Left lung (tissue), 10 donors: ENCODE results near the gene KCNQ1OT1. TPM values are rescaled to one million over a fixed set of nuclear protein-coding genes. Genes with fewer than 3 reads are reported as not detected.

Experiments used
- ATAC-seq: fragments of 200-7000 bp; cut with Tn5 transposase; one replicate; pipeline ENCODE4 v1.9.1; 2020; ENCODE audit warnings: moderate library complexity
- DNase-seq, 4 donors: peaks; one replicate each; pipeline ENCODE4 v3.0.0-alpha.2; 2013 to 2020
- H3K27ac ChIP-seq, 2 donors: fragments of 200-600 bp; sonication (generic) in 1 of 2; one replicate each; pipeline versions ENCODE4 v1.5.0 to v1.8.0; 2020 to 2021
- H3K27me3 ChIP-seq, 2 donors: fragments of 200-600 bp; sonication (generic) in 1 of 2; one replicate each; pipeline versions ENCODE4 v1.5.0 to v1.8.0; 2020 to 2021
- H3K36me3 ChIP-seq, 2 donors: fragments of 200-600 bp; sonication (generic) in 1 of 2; one replicate each; pipeline versions ENCODE4 v1.5.0 to v1.8.0; 2020 to 2021
- H3K4me1 ChIP-seq, 2 donors: fragments of 200-600 bp; one replicate each; pipeline ENCODE4 v1.8.0; 2021
- H3K4me3 ChIP-seq, 2 donors: fragments of 200-600 bp; sonication (generic) in 1 of 2; one replicate each; pipeline versions ENCODE4 v1.5.0 to v1.8.0; 2020 to 2021; ENCODE audit warnings: mild to moderate bottlenecking in 1 of 2
- H3K9me3 ChIP-seq, 2 donors: fragments of 200-600 bp; sonication (generic) in 1 of 2; one replicate each; pipeline versions ENCODE4 v1.5.0 to v1.8.0; 2020 to 2021
- intact Hi-C, 2 donors: fragments of 100-400 bp; cut with DNase I; formaldehyde crosslinking; loops; one replicate each; pipeline versions ENCODE4 v1.11.2 to v1.14.2; 2022
- polyA plus RNA-seq, 6 donors: library from polyadenylated mRNA; unstranded; fragments of 120-200 nt; gene quantifications; one replicate each; pipeline ENCODE4 v1.2.1, GENCODE V29; 2013; ENCODE audit not compliant: insufficient read length in 6 of 6
- total RNA-seq, 2 donors: library from RNA; stranded (reverse); fragmentation: NEBNext Ultra II Directional; extraction: Animal tissue kit (Norgen Biotek cat#: 25700); gene quantifications; one replicate each; pipeline ENCODE4 v1.2.1, GENCODE V29; 2021
- TF ChIP-seq, protein P1 (sequence below), 2 donors: fragments of 200-600 bp; sonication (generic) in 1 of 2; IDR thresholded peaks; one replicate each; pipeline versions ENCODE4 v1.5.0 to v1.8.0; 2021; ENCODE audit warnings: antibody characterized with exemption in 2 of 2
- donor health status: DM: no; HTN: yes; CAD: no.
- donor health status: DM: no; HTN: no; CAD: no.

Gene KCNQ1OT1
- total and polyA plus RNA-seq, 8 donors, result 1.9 to 2.9 (median 2.7) TPM

- Histone ChIP-seq H3K27ac (no peak overlapping the region), H3K27me3 (no peaks in the 10 kb centered on the region), H3K4me1 (no peaks in the 10 kb centered on the region), H3K36me3 (no peaks in the 10 kb centered on the region), H3K9me3 (peaks cover 0 to 93% of the 10 kb centered on the region in 2 donors), H3K4me3 (no peak overlapping the region)
- intact Hi-C loops, result no loop called here
- TF ChIP-seq, protein P1, sequence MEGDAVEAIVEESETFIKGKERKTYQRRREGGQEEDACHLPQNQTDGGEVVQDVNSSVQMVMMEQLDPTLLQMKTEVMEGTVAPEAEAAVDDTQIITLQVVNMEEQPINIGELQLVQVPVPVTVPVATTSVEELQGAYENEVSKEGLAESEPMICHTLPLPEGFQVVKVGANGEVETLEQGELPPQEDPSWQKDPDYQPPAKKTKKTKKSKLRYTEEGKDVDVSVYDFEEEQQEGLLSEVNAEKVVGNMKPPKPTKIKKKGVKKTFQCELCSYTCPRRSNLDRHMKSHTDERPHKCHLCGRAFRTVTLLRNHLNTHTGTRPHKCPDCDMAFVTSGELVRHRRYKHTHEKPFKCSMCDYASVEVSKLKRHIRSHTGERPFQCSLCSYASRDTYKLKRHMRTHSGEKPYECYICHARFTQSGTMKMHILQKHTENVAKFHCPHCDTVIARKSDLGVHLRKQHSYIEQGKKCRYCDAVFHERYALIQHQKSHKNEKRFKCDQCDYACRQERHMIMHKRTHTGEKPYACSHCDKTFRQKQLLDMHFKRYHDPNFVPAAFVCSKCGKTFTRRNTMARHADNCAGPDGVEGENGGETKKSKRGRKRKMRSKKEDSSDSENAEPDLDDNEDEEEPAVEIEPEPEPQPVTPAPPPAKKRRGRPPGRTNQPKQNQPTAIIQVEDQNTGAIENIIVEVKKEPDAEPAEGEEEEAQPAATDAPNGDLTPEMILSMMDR (IDR thresholded peaks at IDR 0.05), result no peak
- ATAC-seq, result no peak
- no peak for DNase-seq
Observed at GRCh38 chr11:2647953-2648352, 51.8 kb downstream of the KCNQ1OT1 start.

GRCh38 chr11:2647167-2647566 is 52.6 kb downstream of the KCNQ1OT1 start:
- no peak for ATAC-seq
- TF ChIP-seq, protein P1 (IDR thresholded peaks at IDR 0.05), result no peak

DNA sequence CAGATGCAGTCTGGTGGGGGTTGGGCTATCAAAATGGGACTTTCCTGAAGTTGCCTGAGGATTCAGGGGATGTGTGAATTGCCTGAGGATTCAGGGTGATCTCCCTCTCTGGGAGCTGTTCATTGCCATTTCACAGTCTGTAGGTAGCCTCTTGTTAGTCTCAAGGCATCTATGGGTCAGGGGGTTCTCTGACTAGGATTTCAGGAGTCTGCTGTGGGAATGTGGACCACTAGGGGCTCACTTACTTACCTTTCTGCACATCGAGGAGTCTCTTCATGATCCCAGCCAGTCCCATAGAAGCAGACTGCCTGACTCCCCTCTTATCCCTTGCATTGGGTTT is 54.0 kb downstream of the KCNQ1OT1 start:
- H3K4me1 ChIP-seq, result no peaks in the 10 kb centered on the region
- no peak overlapping the region for H3K4me3 ChIP-seq
- TF ChIP-seq, protein P1 (IDR thresholded peaks at IDR 0.05), result no peak
- H3K9me3 ChIP-seq, result peaks cover 0 to 100% of the 10 kb centered on the region in 2 donors
- H3K27ac ChIP-seq, result no peak overlapping the region
- ATAC-seq (no peak), DNase-seq (no peak)
- no peaks in the 10 kb centered on the region for H3K27me3 ChIP-seq
- H3K36me3 ChIP-seq, result no peaks in the 10 kb centered on the region
- intact Hi-C loops, result no loop called here

More at GRCh38 chr11:2647167-2647566, 52.6 kb downstream of the KCNQ1OT1 start:
- Histone ChIP-seq H3K36me3 (no peaks in the 10 kb centered on the region), H3K27me3 (no peaks in the 10 kb centered on the region), H3K4me1 (no peaks in the 10 kb centered on the region), H3K9me3 (peaks cover 0 to 96% of the 10 kb centered on the region in 2 donors), H3K4me3 (no peak overlapping the region), H3K27ac (no peak overlapping the region)
- intact Hi-C loops, result no loop called here
- DNase-seq, result no peak

GRCh38 chr11:2644844-2645778 is 54.7 kb downstream of the KCNQ1OT1 start:
- DNase-seq (no peak), ATAC-seq (no peak)
- Histone ChIP-seq H3K27me3 (no peaks in the 10 kb centered on the region), H3K4me1 (no peaks in the 10 kb centered on the region), H3K27ac (no peak overlapping the region), H3K9me3 (peaks cover 0 to 100% of the 10 kb centered on the region in 2 donors), H3K4me3 (no peak overlapping the region), H3K36me3 (no peaks in the 10 kb centered on the region)
- intact Hi-C loops, result no loop called here
- TF ChIP-seq, protein P1 (IDR thresholded peaks at IDR 0.05), result no peak

GRCh38 chr11:2643746-2644145 is 56.0 kb downstream of the KCNQ1OT1 start:
- Histone ChIP-seq H3K36me3 (no peaks in the 10 kb centered on the region), H3K9me3 (peaks cover 0 to 98% of the 10 kb centered on the region in 2 donors), H3K4me1 (no peaks in the 10 kb centered on the region), H3K27me3 (no peaks in the 10 kb centered on the region), H3K4me3 (no peak overlapping the region), H3K27ac (no peak overlapping the region)
- intact Hi-C loops, result no loop called here
- DNase-seq (no peak), ATAC-seq (no peak)
- TF ChIP-seq, protein P1 (IDR thresholded peaks at IDR 0.05), result no peak
